Dedifferentiated amniotic fluid mesenchymal stem cell (primary cell): ENCODE measurements around the gene ST8SIA5.
A peak's percentile ranks its signal among the peaks of the same experiment; 100 is the strongest.

Experiments used
- DNase-seq: peaks from one replicate; pipeline ENCODE4 v3.0.0-alpha.2; 2016; ENCODE audit errors: extremely low spot score

ST8SIA5 gene

GRCh38 chr18:46629361-46629760, 127.5 kb downstream of the ST8SIA5 start:
- no peak for DNase-seq

GRCh38 chr18:46628206-46628605, 128.6 kb downstream of the ST8SIA5 start:
- no peak for DNase-seq

- no peak for DNase-seq
These were observed 129.7 kb downstream of the ST8SIA5 start for GRCh38 chr18:46627136-46627535.

- DNase-seq: no peak
These were observed 131.8 kb downstream of the ST8SIA5 start for GRCh38 chr18:46625069-46625468.

GRCh38 chr18:46624127-46624526, 132.7 kb downstream of the ST8SIA5 start:
- no peak for DNase-seq

- DNase-seq: no peak
These were observed 133.3 kb downstream of the ST8SIA5 start for GRCh38 chr18:46623541-46623940.

- DNase-seq: peak; percentile 40
These were observed 133.9 kb downstream of the ST8SIA5 start for GRCh38 chr18:46622999-46623398.

GRCh38 chr18:46622451-46622850, 134.4 kb downstream of the ST8SIA5 start:
- DNase-seq: no peak

- DNase-seq: no peak
These were observed 135.0 kb downstream of the ST8SIA5 start for GRCh38 chr18:46621871-46622270.

- no peak for DNase-seq
These were observed 135.6 kb downstream of the ST8SIA5 start for GRCh38 chr18:46621111-46621766.

- DNase-seq: no peak
These were observed 137.3 kb downstream of the ST8SIA5 start for GRCh38 chr18:46619559-46619958.
